Ishikawa (cell line): ENCODE measurements around the gene FBXL22.
A peak's percentile ranks its signal among the peaks of the same experiment; 100 is the strongest.

Experiments
- CEBPB ChIP-seq: IDR thresholded peaks from 2 replicates; pipeline ENCODE4 v1.6.1; 2012
- CREB1 ChIP-seq: IDR thresholded peaks from 2 replicates; pipeline ENCODE4 v1.6.1; 2012; ENCODE audit warnings: low read depth
- EGR1 ChIP-seq: IDR thresholded peaks from 2 replicates; pipeline ENCODE4 v1.6.1; 2012
- EP300 ChIP-seq: IDR thresholded peaks from 2 replicates; pipeline ENCODE4 v1.6.1; 2012; ENCODE audit warnings: borderline replicate concordance
- FOXM1 ChIP-seq: IDR thresholded peaks from 2 replicates; pipeline ENCODE4 v1.6.1; 2012; ENCODE audit warnings: low read depth, borderline replicate concordance
- NFIC ChIP-seq: IDR thresholded peaks from 2 replicates; pipeline ENCODE4 v1.6.1; 2012
- RAD21 ChIP-seq: IDR thresholded peaks from 2 replicates; pipeline ENCODE4 v1.6.1; 2012; ENCODE audit warnings: low read depth
- REST ChIP-seq: IDR thresholded peaks from 2 replicates; pipeline ENCODE4 v1.6.1; 2012; ENCODE audit warnings: low read depth, mild to moderate bottlenecking
- TAF1 ChIP-seq: IDR thresholded peaks from 2 replicates; pipeline ENCODE4 v1.6.1; 2012; ENCODE audit warnings: low read depth, mild to moderate bottlenecking
- TCF12 ChIP-seq: IDR thresholded peaks from 2 replicates; pipeline ENCODE4 v1.6.1; 2012; ENCODE audit warnings: low read depth
- TEAD4 ChIP-seq: IDR thresholded peaks from 2 replicates; pipeline ENCODE4 v1.6.1; 2012
- YY1 ChIP-seq: IDR thresholded peaks from 2 replicates; pipeline ENCODE4 v1.6.1; 2012; ENCODE audit warnings: low read depth
- ZBTB7A ChIP-seq: IDR thresholded peaks from 2 replicates; pipeline ENCODE4 v1.6.1; 2012; ENCODE audit warnings: low read depth
- TF ChIP-seq, protein P1 (sequence below): IDR thresholded peaks from 2 replicates; pipeline ENCODE4 v1.6.1; 2012
- TF ChIP-seq, protein P2 (sequence below): IDR thresholded peaks from 2 replicates; pipeline ENCODE4 v1.6.1; 2012

Gene FBXL22, protein sequence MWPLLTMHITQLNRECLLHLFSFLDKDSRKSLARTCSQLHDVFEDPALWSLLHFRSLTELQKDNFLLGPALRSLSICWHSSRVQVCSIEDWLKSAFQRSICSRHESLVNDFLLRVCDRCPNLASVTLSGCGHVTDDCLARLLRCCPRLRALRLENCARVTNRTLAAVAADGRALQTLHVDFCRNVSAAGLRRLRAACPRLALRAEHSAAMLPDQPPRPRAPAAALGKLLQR

DNA sequence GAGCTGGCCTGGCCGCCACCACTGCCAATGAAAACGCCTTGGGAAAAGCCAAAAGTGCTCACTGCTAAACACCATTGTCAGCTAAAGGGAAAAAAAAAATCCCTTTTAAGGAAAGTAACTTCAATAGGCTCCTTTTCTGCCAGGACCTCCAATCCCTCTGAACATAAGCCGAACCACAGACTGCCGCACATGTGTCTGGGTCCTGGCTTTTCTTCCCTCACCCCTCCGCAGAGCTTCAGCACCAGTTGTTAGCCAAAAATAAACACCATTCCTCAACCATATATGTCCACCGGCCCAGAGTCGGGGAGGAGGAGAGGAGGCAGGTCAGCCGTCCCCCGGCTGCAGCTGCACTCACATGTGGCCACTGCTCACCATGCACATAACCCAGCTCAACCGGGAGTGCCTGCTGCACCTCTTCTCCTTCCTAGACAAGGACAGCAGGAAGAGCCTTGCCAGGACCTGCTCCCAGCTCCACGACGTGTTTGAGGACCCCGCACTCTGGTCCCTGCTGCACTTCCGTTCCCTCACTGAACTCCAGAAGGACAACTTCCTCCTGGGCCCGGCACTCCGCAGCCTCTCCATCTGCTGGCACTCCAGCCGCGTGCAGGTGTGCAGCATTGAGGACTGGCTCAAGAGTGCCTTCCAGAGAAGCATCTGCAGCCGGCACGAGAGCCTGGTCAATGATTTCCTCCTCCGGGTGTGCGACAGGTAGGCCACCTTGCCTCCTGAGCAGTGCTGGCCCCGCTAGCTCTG lies at the start of gene FBXL22:
Gene FBXL22, plus strand, starts transcription at position 350 of the 753 bp plus-strand sequence. Its CDS starts 6 bp downstream, at position 356.
- TF ChIP-seq CEBPB (no peak), CREB1 (no peak), REST (no peak), TAF1 (no peak), TEAD4 (no peak), EP300 (no peak), RAD21 (no peak), TCF12 (no peak), EGR1 (no peak), ZBTB7A (no peak), NFIC (no peak), FOXM1 (no peak), YY1 (no peak)
- TF ChIP-seq, protein P1, sequence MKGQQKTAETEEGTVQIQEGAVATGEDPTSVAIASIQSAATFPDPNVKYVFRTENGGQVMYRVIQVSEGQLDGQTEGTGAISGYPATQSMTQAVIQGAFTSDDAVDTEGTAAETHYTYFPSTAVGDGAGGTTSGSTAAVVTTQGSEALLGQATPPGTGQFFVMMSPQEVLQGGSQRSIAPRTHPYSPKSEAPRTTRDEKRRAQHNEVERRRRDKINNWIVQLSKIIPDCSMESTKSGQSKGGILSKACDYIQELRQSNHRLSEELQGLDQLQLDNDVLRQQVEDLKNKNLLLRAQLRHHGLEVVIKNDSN: no peak
- TF ChIP-seq, protein P2, sequence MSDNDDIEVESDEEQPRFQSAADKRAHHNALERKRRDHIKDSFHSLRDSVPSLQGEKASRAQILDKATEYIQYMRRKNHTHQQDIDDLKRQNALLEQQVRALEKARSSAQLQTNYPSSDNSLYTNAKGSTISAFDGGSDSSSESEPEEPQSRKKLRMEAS: no peak

- TF ChIP-seq YY1 (no peak), REST (no peak), NFIC (no peak), CREB1 (no peak), FOXM1 (no peak), CEBPB (no peak), TCF12 (no peak), TEAD4 (no peak), RAD21 (no peak), TAF1 (no peak), ZBTB7A (no peak), EP300 (no peak), EGR1 (no peak)
- TF ChIP-seq, protein P1: no peak
- TF ChIP-seq, protein P2: no peak
Observed at GRCh38 chr15:63551400-63551799, 45.8 kb upstream of the FBXL22 start.

- TF ChIP-seq TCF12: no peak
- TF ChIP-seq, protein P1: peak; percentile 57
Observed at GRCh38 chr15:63553388-63553791, 43.8 kb upstream of the FBXL22 start.

DNA sequence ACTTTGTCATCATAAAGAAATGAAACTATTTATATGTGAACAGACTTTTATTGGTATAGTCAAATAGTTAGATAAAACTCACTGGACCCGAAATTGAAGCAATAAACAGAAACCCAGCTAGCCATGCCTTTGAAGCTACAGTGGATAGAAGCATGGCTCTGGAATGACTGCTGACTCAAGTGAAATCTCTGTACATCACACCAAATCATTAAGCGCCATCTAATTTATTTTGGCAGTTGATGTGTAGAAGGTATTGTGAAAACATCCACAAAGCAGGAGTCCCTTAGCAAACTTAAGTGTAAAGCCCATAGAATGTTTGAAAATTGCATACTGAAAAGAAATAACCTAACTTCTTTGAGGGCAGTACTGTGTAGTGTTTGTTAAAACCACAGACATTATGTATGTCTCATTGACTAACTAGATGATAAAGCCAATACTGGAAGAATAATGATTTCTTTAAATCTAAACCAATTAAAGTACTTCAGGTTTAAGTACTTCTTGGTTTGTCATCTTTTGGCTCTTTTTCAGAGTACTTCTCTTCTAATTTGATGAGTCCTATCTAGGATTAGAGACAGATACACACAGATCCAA lies 42.8 kb upstream of the FBXL22 start:
- TF ChIP-seq YY1 (no peak), TCF12 (no peak), NFIC (no peak), CREB1 (no peak), CEBPB (no peak), EP300 (no peak)

DNA sequence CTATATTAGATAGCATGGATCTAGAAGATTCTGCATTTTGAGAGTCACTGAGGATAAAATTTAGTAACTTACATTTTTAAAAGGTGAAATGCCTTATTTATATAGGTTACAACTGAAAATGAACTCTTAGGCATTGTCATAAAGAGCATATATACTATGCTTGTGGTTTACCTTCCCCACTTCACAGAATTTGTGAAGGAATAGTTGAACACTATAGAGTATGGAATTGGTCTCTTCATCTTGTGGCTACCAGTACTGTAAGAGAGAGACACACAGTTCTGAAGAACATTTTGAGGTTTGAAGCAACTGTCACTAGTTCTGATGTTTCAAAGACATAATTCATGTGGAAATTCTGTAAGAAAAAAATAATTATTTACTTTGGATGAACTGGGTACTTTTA lies 41.7 kb upstream of the FBXL22 start:
- no peak for TF ChIP-seq NFIC
